Measurements from ENCODE around the gene TBC1D5. TPM values are rescaled to one million over a fixed set of nuclear protein-coding genes. Genes with fewer than 3 reads are reported as not detected.

The TBC1D5 gene
- total and polyA plus RNA-seq, 2 of the 4 experiments (the other 2 are of a cell fraction) = 16.4 to 57.0 TPM

DNA sequence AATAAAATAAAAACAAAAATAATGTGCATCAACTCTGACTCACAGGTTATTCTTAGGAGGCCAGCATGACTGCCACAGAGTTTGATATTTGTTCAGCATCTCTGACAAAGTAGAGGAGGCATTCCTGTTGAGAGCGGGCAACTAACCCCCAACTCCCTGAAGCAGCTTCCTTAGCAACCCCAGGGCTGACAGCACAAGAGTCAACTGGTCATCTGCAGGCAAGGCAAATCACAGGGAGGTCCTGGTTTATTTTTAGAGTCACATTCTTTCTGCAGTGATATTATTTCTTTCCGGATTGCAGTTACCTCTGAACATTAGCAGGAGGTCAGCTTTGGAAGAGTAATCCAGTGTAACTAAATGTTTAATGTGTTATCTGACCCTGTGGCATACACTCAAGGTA is 584.7 kb downstream of the TBC1D5 start:
- ChIA-PET POLR2A (ENCODE audit: unreplicated experiment) (no interaction called here), CTCF (no interaction called here)
- TF ChIP-seq, protein P1, sequence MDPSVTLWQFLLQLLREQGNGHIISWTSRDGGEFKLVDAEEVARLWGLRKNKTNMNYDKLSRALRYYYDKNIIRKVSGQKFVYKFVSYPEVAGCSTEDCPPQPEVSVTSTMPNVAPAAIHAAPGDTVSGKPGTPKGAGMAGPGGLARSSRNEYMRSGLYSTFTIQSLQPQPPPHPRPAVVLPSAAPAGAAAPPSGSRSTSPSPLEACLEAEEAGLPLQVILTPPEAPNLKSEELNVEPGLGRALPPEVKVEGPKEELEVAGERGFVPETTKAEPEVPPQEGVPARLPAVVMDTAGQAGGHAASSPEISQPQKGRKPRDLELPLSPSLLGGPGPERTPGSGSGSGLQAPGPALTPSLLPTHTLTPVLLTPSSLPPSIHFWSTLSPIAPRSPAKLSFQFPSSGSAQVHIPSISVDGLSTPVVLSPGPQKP (IDR thresholded peaks at IDR 0.05; ENCODE audit: borderline replicate concordance, low read depth, low read length) = no peak
- TF ChIP-seq CHD1 (IDR thresholded peaks at IDR 0.05; ENCODE audit: low read depth, low read length) (no peak), MAFK (IDR thresholded peaks at IDR 0.05; ENCODE audit: low read depth, low read length) (no peak), NFE2L2 (IDR thresholded peaks at IDR 0.05; ENCODE audit: low read depth, low read length) (no peak), RCOR1 (IDR thresholded peaks at IDR 0.05; ENCODE audit: insufficient replicate concordance, low read length) (no peak), SMC3 (IDR thresholded peaks at IDR 0.05; ENCODE audit: low read depth, low read length) (no peak), BHLHE40 (IDR thresholded peaks at IDR 0.05; ENCODE audit: low read depth, low read length) (no peak), RFX5 (IDR thresholded peaks at IDR 0.05; ENCODE audit: low read depth, low read length) (no peak)
- TF ChIP-seq, protein P2, sequence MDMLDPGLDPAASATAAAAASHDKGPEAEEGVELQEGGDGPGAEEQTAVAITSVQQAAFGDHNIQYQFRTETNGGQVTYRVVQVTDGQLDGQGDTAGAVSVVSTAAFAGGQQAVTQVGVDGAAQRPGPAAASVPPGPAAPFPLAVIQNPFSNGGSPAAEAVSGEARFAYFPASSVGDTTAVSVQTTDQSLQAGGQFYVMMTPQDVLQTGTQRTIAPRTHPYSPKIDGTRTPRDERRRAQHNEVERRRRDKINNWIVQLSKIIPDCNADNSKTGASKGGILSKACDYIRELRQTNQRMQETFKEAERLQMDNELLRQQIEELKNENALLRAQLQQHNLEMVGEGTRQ (IDR thresholded peaks at IDR 0.05; ENCODE audit: low read depth, low read length) = no peak
- Histone ChIP-seq H3K14ac (replicated peaks; ENCODE audit: low read depth, low read length) (no peak overlapping the region), H2BK5ac (ENCODE audit: low read depth, low read length, poor library complexity, severe bottlenecking) (no peak overlapping the region), H2AK5ac (ENCODE audit: low read depth, low read length) (no peak overlapping the region), H3K4me3 (ENCODE audit: insufficient read depth, low read depth, low read length) (no peak overlapping the region), H3K56ac (ENCODE audit: extremely low read depth, insufficient read depth, low read length) (no peak overlapping the region), H3K9me1 (ENCODE audit: insufficient read depth, low read length) (peaks cover 10% of the 10 kb centered on the region), H3K23ac (ENCODE audit: low read depth, low read length) (no peak overlapping the region), H3K9me3 (ENCODE audit: control insufficient read depth, insufficient read depth, low read length) (peaks cover 3% of the 10 kb centered on the region), H3K4me1 (ENCODE audit: control insufficient read depth, insufficient read depth, low read length) (0 out of 2 replicates have a peak, but pooled peaks cover 5% of the 10 kb centered on the region), H4K8ac (ENCODE audit: low read depth in 2 of 2, low read length in 2 of 2) (no peak overlapping the region), H3K36me3 (ENCODE audit: control insufficient read depth, insufficient read depth, low read length) (peaks cover 4% of the 10 kb centered on the region), H4K5ac (ENCODE audit: low read depth, low read length) (no peak overlapping the region), H3K4me2 (ENCODE audit: low read depth, low read length) (no peak overlapping the region; the same call in 1 of the 2 replicates), H4K20me1 (ENCODE audit: insufficient read depth, low read length) (0 out of 2 replicates have a peak, but pooled peaks cover 2% of the 10 kb centered on the region), H3K9ac (ENCODE audit: low read depth, low read length) (no peak overlapping the region), H2BK20ac (ENCODE audit: low read depth, low read length) (no peak overlapping the region), H3K79me1 (ENCODE audit: low read depth in 1 of 2, low read length in 2 of 2) (no peaks in the 10 kb centered on the region), H3K4ac (ENCODE audit: low read depth, low read length) (no peak overlapping the region), H3K27me3 (ENCODE audit: control insufficient read depth, insufficient read depth, low read length) (no peaks in the 10 kb centered on the region), H3K27ac (ENCODE audit: insufficient read depth, low read length) (no peak overlapping the region), H2BK120ac (ENCODE audit: low read depth, low read length) (no peak overlapping the region), H4K91ac (ENCODE audit: insufficient read depth, low read depth, low read length) (no peak overlapping the region), H3K18ac (ENCODE audit: low read depth, low read length) (no peak overlapping the region), H2BK15ac (ENCODE audit: low read depth, low read length) (no peak overlapping the region), H2AFZ (replicated peaks; ENCODE audit: low read length, poor library complexity) (no peak overlapping the region), H2AK9ac (replicated peaks; ENCODE audit: low read depth, low read length, poor library complexity) (no peak overlapping the region)
- in situ Hi-C loops (cut with MboI; ENCODE audit: low sequenced_read_pairs) = no loop called here
- dilution Hi-C loops (cut with HindIII; ENCODE audit: low sequenced_read_pairs, unreplicated experiment) = no loop called here
- intact Hi-C loops (cut with micrococcal nuclease) = no loop called here
- BruUV-seq (replicated peaks) = no TSS peak
- WGBS, 2 experiments (ENCODE audit: extremely low coverage in 2 of 2, insufficient read length in 1 of 2) = no CpG with 5 or more reads among the region's 2 CpGs
- DNase-seq (peak; percentile 57), ATAC-seq (ENCODE audit: low read depth) (peak; percentile 71)

Measured in IMR-90 (cell line).